Fibroblast of upper back skin (primary cell): ENCODE measurements around the gene ASCC3.
A peak's percentile ranks its signal among the peaks of the same experiment; 100 is the strongest.

Source experiments
- DNase-seq: peaks from one replicate; pipeline ENCODE4 v3.0.0-alpha.2; 2013

Gene ASCC3

DNA sequence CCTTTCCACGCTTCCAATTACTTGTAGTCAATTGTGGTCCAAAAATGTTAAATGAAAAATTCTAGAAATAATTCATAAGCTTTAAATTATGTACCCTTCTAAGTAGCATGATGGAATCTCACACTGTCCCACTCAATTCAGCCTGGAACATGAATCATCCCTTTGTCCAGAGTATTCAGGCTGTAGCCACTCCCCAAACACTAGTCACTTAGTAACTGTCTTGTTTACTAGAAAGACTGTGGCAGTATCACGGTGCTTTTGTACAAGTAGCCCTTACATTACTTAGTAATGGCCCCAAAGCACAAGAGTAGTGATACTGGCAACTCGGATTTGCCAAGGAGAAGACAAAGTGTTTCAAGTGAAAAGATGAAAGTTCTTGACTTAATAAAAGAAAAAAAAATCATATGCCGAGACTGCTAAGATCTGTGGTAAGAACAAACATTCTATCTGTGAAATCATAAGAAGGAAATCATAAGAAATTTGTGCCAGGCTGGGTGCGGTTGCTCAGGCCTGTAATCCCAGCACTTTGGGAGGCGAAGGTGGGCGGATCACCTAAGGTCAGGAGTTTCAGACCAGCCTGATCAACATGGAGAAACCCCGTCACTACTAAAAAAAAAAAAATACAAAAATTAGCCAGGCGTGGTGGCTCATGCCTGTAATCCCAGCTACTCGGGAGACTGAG, 247.9 kb downstream of the ASCC3 start:
- peak; percentile 78 for DNase-seq

DNA sequence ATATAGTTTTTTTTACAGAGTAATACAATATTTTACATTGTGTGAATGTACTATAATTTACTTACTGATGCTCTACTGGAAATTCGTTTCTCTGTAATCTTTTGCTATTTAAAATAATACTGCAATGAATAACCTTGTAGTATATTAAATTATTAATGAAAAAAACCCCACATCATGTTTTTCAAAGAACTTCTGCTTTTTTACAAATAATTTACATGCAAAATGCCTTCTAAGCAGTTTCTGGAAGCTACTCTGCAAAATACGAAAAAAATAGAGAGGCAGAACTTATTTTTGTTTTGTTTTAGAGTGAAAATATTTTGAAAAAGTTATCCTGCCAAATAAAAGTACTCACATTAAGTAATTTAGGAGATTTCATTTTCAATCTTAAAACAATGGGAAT, 250.6 kb downstream of the ASCC3 start:
- no peak for DNase-seq

DNA sequence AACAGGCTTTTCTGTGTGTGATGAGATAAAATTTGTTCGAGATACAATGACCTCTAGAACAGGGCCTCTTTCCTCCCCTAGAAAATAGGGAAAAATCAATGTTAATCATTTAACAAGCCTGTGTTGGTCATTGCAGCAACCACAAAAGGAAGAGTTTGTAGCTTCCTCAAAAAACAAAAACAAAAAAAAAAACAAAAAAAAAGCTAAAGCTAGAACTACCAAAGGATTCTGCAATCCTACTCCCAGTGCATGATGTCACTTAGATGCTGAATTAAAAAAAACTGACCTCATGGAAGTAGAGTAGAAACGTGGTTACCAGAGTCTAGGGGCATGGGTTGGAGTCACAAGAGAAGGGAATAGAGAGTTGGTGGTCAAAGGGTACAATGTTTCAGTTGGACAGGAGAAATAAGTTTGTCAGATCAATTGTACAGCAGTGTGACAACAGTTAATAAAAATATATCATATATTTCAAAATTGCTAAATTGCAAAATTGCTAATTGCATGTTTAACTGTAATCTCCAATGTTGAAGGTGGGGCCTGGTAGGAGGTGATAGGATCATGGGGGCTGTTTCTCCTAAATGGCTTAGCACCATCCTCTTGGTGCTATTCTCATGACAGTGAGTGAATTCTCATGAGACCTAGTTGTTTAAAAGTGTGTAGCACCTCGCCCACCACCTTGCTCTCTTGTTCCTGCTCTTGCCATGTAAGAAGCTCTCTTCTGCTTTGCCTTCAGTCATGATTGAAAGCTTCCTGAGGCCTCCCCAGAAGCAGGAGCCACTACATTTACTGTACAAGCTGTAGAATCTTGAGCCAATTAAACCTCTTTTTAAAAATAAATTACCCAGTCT, 253.0 kb downstream of the ASCC3 start:
- DNase-seq: no peak

DNA sequence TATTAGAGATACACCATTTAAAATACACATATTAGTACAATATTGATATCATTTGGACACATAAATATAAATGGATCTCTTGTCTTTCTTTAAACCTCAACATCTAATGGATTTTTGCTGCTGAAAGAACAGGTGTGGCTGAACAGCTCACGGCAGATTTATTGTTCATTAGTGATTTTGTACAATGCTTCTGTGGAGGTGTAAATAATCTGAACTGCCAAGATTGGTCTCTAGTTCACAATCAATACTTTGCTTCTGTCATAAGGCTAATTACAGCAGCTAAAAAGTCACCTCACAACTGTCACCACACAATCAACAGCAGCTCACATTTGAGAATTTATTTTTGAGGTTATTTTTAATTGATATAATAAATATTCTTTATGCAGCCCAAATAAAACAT, 254.4 kb downstream of the ASCC3 start:
- DNase-seq: no peak

DNA sequence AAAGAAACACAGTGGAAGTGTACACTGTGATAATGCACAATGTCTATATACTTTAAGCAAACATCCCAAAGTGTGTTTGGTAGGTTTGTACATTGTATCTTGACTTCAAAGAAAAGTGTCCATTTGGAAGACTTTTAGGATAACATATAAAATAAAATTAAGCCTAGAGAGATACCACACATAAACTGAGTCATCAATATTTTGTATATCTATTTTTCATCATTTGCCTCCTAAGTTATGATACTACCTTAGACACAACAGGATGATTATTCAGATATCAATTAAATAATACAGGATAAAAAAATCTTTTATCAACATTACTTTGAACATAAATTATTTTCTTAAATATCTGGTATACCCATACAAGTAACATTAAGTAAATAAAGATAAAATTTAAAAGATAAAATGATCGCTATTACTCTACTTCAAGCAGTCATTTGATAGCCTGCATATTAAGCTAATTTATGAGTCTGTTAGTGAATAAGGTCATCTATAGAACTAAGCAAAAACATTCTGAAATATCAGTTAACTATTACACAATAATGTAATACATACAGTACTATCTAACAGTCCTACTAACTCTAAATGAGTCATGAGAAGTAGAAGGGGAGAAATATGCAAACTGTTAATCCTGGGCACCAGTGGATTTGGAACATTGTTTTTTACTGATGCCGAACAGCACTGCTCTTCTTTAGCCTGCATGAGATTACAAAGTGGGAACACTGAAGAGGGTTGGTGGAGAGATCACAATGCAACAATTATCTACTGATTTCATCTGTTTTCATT, 258.0 kb downstream of the ASCC3 start:
- peak; percentile 70 for DNase-seq

DNA sequence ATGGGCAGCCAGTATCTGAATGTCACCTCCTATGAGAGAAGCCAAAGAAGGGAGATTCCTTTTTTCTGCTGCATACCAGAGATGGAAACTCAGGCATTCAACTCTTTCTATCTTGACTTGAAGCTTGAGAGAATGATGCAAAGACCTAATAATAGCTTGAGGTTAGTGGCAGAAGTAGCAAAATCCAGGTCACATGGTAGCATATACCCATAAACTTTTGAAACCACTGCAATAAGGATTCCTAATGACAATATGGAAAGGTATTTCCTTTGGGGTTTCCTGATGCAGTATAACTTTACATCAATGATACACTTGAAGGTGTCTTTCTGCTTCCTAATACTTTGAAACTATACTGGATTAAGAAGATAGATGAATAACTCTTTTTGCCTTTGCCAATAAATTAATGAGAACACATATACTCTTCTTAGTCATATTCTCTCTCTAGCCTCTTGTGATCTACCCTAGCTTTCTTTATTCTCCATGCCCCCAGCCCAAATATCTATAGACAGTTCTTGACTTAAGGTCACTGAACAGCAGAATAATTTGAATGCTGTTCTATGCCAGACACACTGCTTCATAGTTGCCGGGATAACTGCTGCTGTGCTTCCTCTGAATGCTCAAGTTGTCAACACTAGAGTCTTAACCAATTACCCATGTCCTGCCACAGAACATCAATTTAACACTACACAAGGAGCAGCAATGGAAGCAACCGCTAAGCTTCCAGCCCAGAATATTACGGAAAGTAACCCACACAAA, 260.9 kb downstream of the ASCC3 start:
- peak; percentile 96 for DNase-seq

DNA sequence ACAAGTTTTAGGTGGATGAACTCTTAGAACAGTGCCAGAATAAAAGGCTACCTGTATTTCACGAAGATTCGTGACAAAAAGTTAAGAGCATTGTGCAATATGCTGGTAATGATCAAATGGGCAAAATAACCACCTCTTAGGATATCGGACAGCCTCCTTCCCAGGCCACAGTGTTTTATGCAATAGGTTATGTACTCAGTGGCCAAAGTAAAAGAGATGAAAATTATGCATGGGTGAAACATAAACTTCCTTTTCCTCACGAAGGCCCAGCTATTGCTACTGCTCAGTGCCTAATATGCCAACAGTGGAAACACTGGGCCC, 262.8 kb downstream of the ASCC3 start:
- DNase-seq: no peak

DNA sequence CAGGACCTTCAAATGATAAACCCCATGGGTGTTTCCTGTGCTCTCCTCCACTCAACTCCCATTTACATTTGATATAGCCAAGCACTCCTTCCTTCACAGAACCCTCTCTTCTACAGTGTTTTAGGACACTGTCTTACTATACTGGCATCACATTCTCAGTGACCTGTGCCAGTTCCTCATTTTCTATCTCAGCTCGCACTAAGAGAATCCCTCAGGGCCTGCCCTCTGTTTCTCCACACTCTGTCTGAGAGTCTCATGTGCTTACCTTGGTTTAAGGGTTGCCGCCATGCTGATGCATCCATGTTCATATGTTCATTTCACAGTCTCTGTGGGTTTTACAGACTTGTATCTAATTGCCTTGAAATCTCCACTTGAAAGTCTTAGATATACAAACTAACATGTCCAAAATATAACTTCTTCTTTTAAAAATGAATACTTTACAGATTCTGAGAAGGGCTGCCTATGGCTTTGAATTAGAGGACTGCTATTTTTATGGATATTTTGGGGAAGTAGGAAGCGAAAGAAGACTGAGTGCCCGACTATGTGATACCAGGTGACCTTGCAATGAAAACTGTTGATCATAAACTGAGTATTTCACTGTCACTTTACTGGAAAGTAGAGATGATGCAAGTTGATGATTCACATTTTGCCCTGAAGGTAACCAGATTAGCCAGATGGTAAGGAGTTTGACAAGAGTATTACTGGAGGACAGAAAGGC, 263.3 kb downstream of the ASCC3 start:
- DNase-seq: peak; percentile 23

DNA sequence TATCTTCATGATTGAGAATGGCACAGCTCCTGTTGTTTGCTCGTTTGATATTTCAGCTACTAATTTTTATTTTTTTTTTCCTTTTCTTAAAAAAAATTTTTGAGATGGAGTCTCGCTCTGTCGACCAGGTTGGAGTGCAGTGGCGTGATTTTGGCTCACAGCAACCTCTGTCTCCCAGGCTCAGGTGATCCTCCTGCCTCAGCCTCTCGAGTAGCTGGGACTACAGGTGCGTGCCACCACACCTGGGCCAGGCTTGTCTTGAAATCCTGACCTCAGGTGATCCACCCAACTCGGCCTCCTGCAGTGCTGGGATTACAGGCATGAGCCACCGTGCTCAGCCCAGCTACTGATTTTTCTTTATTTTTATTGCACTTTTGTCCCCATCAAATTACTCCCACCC, 266.2 kb downstream of the ASCC3 start:
- DNase-seq: no peak

DNA sequence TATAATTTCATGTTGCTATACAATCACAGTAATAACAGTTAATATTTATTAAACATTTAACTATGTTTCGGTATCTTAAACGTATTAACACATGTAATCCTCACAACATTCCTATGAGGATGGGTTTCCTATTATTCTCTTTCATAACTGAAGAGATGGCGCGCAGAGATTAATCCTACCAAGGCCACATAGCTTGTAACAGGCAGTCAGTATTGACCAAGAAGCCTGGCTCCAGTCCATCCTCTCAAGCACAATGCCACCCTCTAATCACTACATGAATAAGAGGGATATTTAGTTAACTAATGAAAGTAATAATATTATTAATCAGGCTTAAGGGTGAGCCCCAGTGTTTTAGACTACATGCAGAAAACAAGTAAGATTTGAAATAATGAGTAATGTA, 266.7 kb downstream of the ASCC3 start:
- DNase-seq: no peak

DNA sequence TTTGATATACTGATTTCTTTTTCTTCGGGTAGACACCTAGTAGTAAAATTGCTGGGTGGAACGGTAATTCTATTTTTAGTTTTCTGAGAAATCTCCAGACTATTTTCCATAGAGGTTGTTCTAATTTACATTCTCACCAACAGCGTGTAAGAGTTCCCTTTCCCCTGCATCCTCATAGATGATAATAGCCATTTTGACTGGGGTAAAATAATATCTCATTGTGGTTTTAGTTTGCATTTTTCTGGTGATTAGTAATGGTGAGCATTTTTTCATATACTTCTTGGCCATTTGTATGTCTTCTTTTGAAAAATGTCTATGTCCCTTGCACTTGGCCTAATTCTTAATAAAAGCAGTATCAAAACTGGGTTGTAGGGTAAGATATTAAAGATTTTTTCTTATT, 267.5 kb downstream of the ASCC3 start:
- DNase-seq: peak; percentile 69

DNA sequence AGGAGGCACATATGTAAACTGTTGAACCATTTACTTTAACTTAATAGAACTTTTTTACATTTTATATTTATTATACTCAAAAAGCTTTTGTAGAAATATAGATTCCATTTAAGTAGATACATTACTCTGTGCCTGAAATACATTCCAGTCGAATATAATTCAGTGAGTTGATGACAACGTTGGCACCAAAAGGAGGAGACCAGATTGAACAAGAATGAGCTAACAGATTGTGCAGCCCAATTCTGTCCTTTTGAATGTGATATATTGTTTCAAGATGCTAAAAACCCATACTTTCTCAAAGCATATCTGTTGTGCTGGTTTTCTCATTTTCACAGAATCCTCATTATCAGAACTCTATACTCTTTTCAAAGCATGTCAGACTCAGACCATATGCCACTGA, 269.0 kb downstream of the ASCC3 start:
- DNase-seq: peak; percentile 92

DNA sequence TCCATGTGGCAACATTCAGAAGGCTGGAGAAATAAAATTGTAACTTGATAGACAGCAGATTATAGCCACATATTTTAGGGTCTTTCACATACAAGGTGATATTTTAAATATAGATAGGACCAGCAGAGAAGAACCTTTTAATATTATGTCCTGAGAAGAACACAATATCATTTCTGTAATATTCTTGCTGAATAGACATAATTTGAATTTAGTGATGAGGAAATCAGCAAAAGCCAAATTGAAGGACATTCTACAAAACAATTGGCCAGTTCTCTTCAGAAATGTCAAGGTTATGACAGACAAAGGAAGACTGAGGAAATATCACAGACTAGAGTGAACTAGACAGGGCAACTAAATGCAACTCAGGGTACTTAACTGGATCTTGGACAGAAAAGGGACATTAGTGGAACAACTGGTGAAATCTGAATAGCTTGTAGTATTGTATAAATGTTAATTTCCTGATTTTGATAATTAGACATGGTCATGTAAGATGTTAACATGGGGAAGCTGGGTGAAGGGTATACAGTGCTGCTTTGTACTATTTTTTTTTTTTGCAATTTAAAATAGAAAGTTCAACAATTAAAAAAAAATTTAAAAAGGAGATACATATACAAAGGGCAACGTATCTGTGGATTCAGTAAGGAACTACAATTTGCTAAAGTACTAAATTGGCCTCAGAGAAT, 281.9 kb downstream of the ASCC3 start:
- no peak for DNase-seq

DNA sequence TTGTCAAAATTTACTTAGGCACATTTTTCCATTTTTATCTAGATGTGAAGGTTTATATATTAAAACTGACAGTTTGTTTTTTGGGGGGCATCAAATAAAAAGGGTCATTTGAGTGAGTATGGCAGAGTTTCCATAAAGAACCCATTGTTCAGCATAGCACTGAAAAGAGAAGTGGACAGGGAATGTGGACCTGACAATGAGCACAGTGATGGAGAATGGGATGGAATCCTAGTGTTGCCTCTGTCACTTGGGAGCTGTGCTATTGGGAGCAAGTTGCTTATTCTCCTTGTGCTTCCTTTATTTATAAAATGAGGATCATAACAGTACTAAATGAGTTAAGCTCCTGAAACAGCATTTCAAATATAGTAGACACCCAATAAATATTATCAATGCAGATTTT, 285.7 kb downstream of the ASCC3 start:
- no peak for DNase-seq

DNA sequence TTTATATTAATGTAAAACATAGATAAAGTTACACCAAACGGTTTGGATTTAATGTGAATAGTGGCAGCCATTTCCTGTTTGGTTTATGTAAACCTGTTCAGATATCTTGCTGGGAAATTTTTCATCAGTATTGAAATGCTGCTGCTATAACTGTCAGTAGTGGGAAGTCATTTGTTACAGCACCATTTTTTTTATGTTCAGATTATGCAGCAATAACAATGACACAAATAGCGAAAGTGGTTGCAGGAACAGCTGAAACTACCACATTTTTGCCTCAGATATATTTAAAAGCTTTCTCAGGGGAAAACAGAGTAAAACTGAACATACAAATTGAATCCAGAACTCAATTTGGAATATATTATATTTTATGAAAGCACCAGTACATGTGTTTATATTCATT, 287.6 kb downstream of the ASCC3 start:
- DNase-seq: peak; percentile 45

DNA sequence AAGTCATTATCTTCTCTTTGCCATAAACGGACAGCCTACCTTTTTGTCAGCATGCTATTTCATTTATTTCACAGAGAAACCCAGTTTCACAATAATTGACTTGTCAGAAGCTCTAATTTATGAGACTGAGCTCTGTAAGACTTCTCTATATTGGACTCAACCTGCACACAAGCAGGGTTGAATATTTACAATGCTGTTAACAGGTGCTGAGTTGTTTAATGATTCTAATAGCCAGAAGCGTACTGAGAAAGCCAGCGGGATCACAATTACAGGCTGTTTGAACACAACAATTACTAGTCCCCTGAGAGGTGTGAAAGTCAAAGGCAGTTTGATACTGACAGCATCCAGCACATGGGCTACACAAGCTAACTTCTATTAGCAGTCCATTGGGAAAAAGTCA, 288.2 kb downstream of the ASCC3 start:
- DNase-seq: peak; percentile 28

DNA sequence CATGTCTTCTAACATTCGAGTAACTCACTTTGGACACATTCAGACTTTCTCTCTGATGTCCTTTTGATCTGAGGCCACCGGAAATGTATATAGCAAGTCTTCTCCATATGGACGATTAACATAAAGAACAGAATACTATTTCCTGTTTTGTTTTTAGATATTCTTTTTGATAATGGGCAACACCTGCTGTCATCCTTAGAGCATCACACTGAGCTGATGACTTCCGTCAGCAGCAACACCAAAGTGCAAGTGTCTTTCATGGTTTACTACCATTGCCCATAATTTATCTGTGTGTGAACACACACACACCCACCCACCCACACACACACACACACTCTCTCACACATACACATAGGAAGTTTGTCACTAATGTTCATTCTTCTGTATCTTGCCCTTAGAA, 303.7 kb downstream of the ASCC3 start:
- DNase-seq: no peak

DNA sequence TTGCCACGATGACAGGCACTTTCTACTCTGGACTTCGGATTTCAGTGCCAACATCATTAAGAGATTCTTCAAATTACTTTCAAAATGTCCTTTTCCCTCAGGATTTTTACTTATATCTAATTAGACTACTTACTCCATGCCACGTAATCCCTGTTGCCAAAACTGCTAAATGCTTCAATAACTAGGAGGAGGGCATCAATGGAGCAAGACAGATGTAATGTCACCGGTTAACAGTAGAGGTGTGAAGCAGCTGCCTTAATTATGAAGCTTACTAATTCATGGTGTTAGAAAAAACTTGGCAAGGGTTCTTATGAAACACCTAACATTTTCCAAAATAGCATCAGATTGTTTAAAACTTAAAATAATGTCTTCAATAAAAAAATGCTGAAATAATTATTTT, 305.2 kb downstream of the ASCC3 start:
- no peak for DNase-seq

DNA sequence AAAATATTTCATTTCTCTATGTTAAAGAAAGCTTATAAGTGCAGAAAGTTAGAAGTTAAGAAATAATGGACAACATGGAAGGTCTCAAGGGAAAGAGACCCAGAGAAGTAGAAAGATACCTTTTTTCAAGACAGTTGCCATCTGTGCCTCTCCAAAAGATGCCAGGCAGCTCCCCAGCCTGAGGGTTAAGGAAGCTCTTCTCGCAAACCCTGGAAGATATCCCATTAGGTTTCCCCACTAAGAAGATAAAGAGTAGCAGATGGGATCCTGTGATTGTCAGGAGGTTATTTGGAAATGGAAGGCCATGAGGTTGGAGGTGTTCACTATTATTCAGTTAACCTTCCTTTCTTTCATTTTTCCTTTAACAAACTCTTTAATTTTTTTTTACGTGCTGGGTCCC, 306.3 kb downstream of the ASCC3 start:
- DNase-seq: no peak

DNA sequence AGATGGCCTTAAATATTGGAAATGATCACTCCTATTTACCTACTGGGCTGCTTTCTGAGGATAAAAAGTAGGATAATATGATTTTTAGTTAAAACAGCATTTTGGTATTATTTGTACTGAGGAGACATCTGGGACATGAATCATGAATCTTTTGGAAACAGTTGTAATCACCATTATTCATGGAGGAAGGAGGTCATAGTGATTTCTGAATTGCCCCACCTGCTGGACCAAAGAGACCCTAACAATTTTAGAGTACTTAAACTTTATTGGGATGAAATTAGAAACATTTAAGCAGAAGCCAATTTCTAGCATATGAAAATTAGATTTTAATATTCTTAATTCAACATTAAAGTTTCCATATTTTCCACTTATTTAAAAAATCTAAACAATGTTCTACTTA, 308.0 kb downstream of the ASCC3 start:
- DNase-seq: peak; percentile 70

DNA sequence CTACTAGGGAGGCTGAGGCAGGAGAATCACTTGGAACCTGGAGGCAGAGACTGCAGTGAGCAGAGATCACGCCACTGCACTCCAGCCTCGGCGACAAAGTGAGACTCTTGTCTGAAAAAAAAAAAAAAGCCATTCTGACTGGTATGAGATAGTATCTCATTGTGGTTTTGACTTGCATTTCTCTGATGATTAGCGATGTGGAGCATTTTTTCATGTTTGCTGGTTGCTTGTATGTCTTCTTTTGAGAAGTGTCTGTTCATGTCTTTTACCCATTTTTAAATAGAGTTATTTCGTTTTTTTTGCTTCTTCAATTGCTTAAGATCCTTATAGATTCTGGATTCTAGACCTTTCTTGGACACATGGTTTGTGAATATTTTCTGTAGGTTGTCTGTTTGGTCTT, 312.9 kb downstream of the ASCC3 start:
- peak; percentile 18 for DNase-seq

DNA sequence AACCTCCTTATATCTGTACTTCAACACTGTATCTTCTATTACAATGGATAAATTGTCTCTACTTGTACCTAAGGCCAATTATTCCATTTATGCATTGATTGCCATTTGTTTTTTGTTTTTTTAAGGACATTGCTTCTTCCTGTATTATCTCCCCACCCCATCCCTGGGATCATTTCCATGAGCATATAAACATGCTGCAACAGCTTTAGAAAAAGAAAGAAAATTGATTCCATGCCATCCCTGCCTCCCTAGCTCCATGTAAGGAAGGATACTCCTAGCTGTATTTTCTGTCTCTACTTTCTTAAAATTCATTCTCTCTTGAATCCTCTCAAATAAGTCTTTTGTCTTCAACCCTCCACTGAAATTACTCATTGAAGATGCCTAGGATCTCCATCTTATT, 314.6 kb downstream of the ASCC3 start:
- DNase-seq: no peak
